Spleen (tissue), 7 donors: ENCODE data around the gene GRIA1.

Experiments used
- CTCF ChIP-seq, 11 experiments: fragments of 200-600 bp in 7 of 11; fragments of 450-650 bp in 4 of 11; sonication (generic) in 4 of 11; IDR thresholded peaks in 8 of 11; conservative IDR thresholded peaks in 3 of 11; 1 replicate in 7 of 11; 2 replicates in 4 of 11; pipeline versions ENCODE4 v1.4.0 to v1.8.0; 2016 to 2021; ENCODE audit warnings: antibody characterized with exemption in 11 of 11, inconsistent platforms in 4 of 11, mild to moderate bottlenecking in 1 of 11
- POLR2A ChIP-seq, 3 donors: fragments of 450-650 bp; IDR thresholded peaks; one replicate each; pipeline ENCODE4 v1.5.1; 2017; ENCODE audit warnings: antibody characterized with exemption in 3 of 3, mild to moderate bottlenecking in 1 of 3
- donor health status: DM: no; HTN: no; CAD: no; lungs with moderate emphysema.
- donor health status: DM: no; HTN: no; CAD: no.
- donor health status: DM: no; HTN: no; CAD: no.

GRCh38 chr5:153654504-153655200 lies 164.2 kb downstream of the GRIA1 start:
- TF ChIP-seq CTCF (IDR thresholded peaks at IDR 0.05 in 8 of 11, conservative IDR thresholded peaks at IDR 0.05 in 3 of 11) (no peak), POLR2A (IDR thresholded peaks at IDR 0.05) (no peak)
